H1 (cell line): ENCODE data around the gene GAD2. TPM values are rescaled to one million over a fixed set of nuclear protein-coding genes. Genes with fewer than 3 reads are reported as not detected.

Source experiments
- CHD1 ChIP-seq: IDR thresholded peaks from 2 replicates; pipeline ENCODE4 v1.6.1; 2012; ENCODE audit warnings: low read depth, low read length, improper control_type of control experiment
- KDM1A ChIP-seq: fragments of 200-600, 300-600 bp; sonication (generic); IDR thresholded peaks from 2 replicates; pipeline ENCODE4 v1.7.1; 2016; ENCODE audit warnings: mild to moderate bottlenecking, low read length, borderline replicate concordance
- polyA plus RNA-seq, 7 experiments: library from polyadenylated mRNA; depleted of rRNA in 3 of 7; stranded (reverse) in 5 of 7; unstranded in 2 of 7; fragments of >200 nt in 5 of 7; fragments of 200-250 nt in 2 of 7; gene quantifications; 1 replicate in 5 of 7; 2 replicates in 1 of 7; 4 replicates in 1 of 7; pipeline versions ENCODE4 v1.2.1 to v1.2.3, GENCODE V29; 2011 to 2013; ENCODE audit warnings: missing spikeins in 2 of 7, mixed read lengths in 2 of 7
- total RNA-seq: library from RNA; stranded (reverse); fragmentation: NEBNext Ultra II Directional; extraction: Animal tissue kit (Norgen Biotek cat#: 25700); gene quantifications from 2 replicates; pipeline ENCODE4 v1.2.1, GENCODE V29; 2021

Gene GAD2
- total and polyA plus RNA-seq, 2 of the 8 experiments (the other 6 are each of a cell fraction or from before 2014, with no cell fraction given), result 0.30 to 0.47 TPM

GRCh38 chr10:26318672-26319071 is 102.1 kb downstream of the GAD2 start (continued):
- no peak for TF ChIP-seq CHD1
- no peak for TF ChIP-seq KDM1A
